H9 (cell line): ENCODE data around the gene POLD1. TPM values are rescaled to one million over a fixed set of nuclear protein-coding genes. Genes with fewer than 3 reads are reported as not detected.

Experiments used
- DNase-seq: peaks from one replicate; pipeline ENCODE4 v3.0.0-alpha.2; 2017
- H2AFZ ChIP-seq: one replicate; pipeline ENCODE4 v1.6.1; 2013; ENCODE audit warnings: mild to moderate bottlenecking, low read length, control low read depth, moderate library complexity
- H2AK5ac ChIP-seq: 2 replicates; pipeline ENCODE4 v1.6.1; 2013; ENCODE audit warnings: low read length, control low read depth, mixed read lengths; ENCODE audit not compliant: insufficient read length
- H2BK120ac ChIP-seq: one replicate; pipeline ENCODE4 v1.6.1; 2013; ENCODE audit warnings: low read depth, mild to moderate bottlenecking, low read length, control low read depth, inconsistent platforms; ENCODE audit not compliant: poor library complexity, severe bottlenecking
- H2BK12ac ChIP-seq: 2 replicates; pipeline ENCODE4 v1.6.1; 2013; ENCODE audit warnings: low read length, control low read depth, mixed read lengths, low read depth; ENCODE audit not compliant: insufficient read length
- H2BK15ac ChIP-seq: 2 replicates; pipeline ENCODE4 v1.6.1; 2013; ENCODE audit warnings: low read depth, low read length, control low read depth
- H2BK20ac ChIP-seq: one replicate; pipeline ENCODE4 v1.6.1; 2013; ENCODE audit warnings: low read depth, mild to moderate bottlenecking, low read length, control low read depth, inconsistent platforms; ENCODE audit not compliant: poor library complexity, severe bottlenecking
- H2BK5ac ChIP-seq: 2 replicates; pipeline ENCODE4 v1.6.1; 2013; ENCODE audit warnings: low read length, control low read depth, mixed read lengths; ENCODE audit not compliant: insufficient read length
- H3K14ac ChIP-seq: 2 replicates; pipeline ENCODE4 v1.6.1; 2013; ENCODE audit warnings: low read length, control low read depth; ENCODE audit not compliant: insufficient read depth
- H3K18ac ChIP-seq: 2 replicates; pipeline ENCODE4 v1.6.1; 2013; ENCODE audit warnings: low read depth, mild to moderate bottlenecking, mixed read lengths, low read length, control low read depth; ENCODE audit not compliant: insufficient read length
- H3K23ac ChIP-seq: 2 replicates; pipeline ENCODE4 v1.6.1; 2013; ENCODE audit warnings: low read length, control low read depth, mixed read lengths, low read depth; ENCODE audit not compliant: insufficient read length
- H3K23me2 ChIP-seq: 2 replicates; pipeline ENCODE4 v1.6.1; 2013; ENCODE audit warnings: low read depth, mild to moderate bottlenecking, mixed read lengths, low read length, control low read depth; ENCODE audit not compliant: insufficient read length, poor library complexity, severe bottlenecking
- H3K27ac ChIP-seq: 2 replicates; pipeline ENCODE4 v1.5.1; 2013; ENCODE audit warnings: low read length, control low read depth, mixed read lengths, low read depth; ENCODE audit not compliant: insufficient read length
- H3K27me3 ChIP-seq: 2 replicates; pipeline ENCODE4 v1.6.1; 2013; ENCODE audit warnings: low read length, control low read depth, inconsistent platforms; ENCODE audit not compliant: insufficient read depth
- H3K4ac ChIP-seq: 2 replicates; pipeline ENCODE4 v1.6.1; 2013; ENCODE audit warnings: low read depth, mild to moderate bottlenecking, control low read depth, inconsistent platforms, low read length, moderate library complexity
- H3K4me1 ChIP-seq: 2 replicates; pipeline ENCODE4 v1.6.1; 2013; ENCODE audit warnings: low read length, control low read depth, inconsistent platforms; ENCODE audit not compliant: insufficient read depth
- H3K4me2 ChIP-seq: 2 replicates; pipeline ENCODE4 v1.6.1; 2013; ENCODE audit warnings: low read length, control low read depth, mixed read lengths; ENCODE audit not compliant: insufficient read length, insufficient read depth
- H3K56ac ChIP-seq: 2 replicates; pipeline ENCODE4 v1.6.1; 2013; ENCODE audit warnings: low read depth, mild to moderate bottlenecking, mixed read lengths, low read length, control low read depth; ENCODE audit not compliant: insufficient read length
- H3K79me1 ChIP-seq: 2 replicates; pipeline ENCODE4 v1.6.1; 2013; ENCODE audit warnings: low read depth, mild to moderate bottlenecking, moderate library complexity, low read length, control low read depth, inconsistent platforms; ENCODE audit not compliant: insufficient read depth, poor library complexity, severe bottlenecking
- H3K79me2 ChIP-seq: 2 replicates; pipeline ENCODE4 v1.6.1; 2013; ENCODE audit warnings: low read length, control low read depth, inconsistent platforms; ENCODE audit not compliant: insufficient read depth
- H3K9ac ChIP-seq: 2 replicates; pipeline ENCODE4 v1.6.1; 2013; ENCODE audit warnings: low read length, control low read depth, mixed read lengths; ENCODE audit not compliant: insufficient read length; ENCODE audit errors: extremely low read depth
- H3K9me3 ChIP-seq: one replicate; pipeline ENCODE4 v1.6.1; 2013; ENCODE audit warnings: low read depth, low read length, inconsistent platforms; ENCODE audit not compliant: control insufficient read depth
- H3T11ph ChIP-seq: one replicate; pipeline ENCODE4 v1.6.1; 2013; ENCODE audit warnings: mild to moderate bottlenecking, low read length, control low read depth, inconsistent platforms
- H4K20me1 ChIP-seq: one replicate; pipeline ENCODE4 v1.6.1; 2013; ENCODE audit not compliant: control insufficient read depth, insufficient read length, insufficient read depth
- H4K5ac ChIP-seq: 2 replicates; pipeline ENCODE4 v1.6.1; 2013; ENCODE audit warnings: low read depth, mild to moderate bottlenecking, mixed read lengths, low read length, control low read depth; ENCODE audit not compliant: insufficient read length
- H4K8ac ChIP-seq: replicated peaks from 2 replicates; pipeline ENCODE4 v1.6.1; 2013; ENCODE audit warnings: low read length, control low read depth, mixed read lengths, low read depth; ENCODE audit not compliant: insufficient read length
- H4K91ac ChIP-seq: 2 replicates; pipeline ENCODE4 v1.6.1; 2013; ENCODE audit warnings: low read depth, mild to moderate bottlenecking, moderate library complexity, mixed read lengths, low read length, control low read depth; ENCODE audit not compliant: insufficient read length
- H3K27ac Mint-ChIP-seq, 3 experiments: 2 replicates in 2 of 3; 3 replicates in 1 of 3; pipeline ENCODE4 v1.8.0; 2020 to 2021; ENCODE audit warnings: mixed read lengths in 3 of 3, mild to moderate bottlenecking in 1 of 3, moderate library complexity in 1 of 3
- H3K27me3 Mint-ChIP-seq: 2 replicates; pipeline ENCODE4 v1.8.0; 2021; ENCODE audit warnings: low read depth, mild to moderate bottlenecking, moderate library complexity, mixed read lengths
- H3K36me3 Mint-ChIP-seq, 3 experiments: 2 replicates in 2 of 3; 3 replicates in 1 of 3; pipeline ENCODE4 v1.8.0; 2020 to 2021; ENCODE audit warnings: low read depth in 3 of 3, mixed read lengths in 3 of 3; ENCODE audit not compliant: insufficient read depth in 1 of 3
- H3K4me1 Mint-ChIP-seq, 2 experiments: 2 replicates each; pipeline ENCODE4 v1.8.0; 2020; ENCODE audit warnings: mixed read lengths in 2 of 2
- H3K4me3 Mint-ChIP-seq, 2 experiments: 2 replicates in 1 of 2; 3 replicates in 1 of 2; pipeline ENCODE4 v1.8.0; 2020 to 2021; ENCODE audit warnings: mild to moderate bottlenecking in 2 of 2, mixed read lengths in 2 of 2, moderate library complexity in 1 of 2
- H3K9me3 Mint-ChIP-seq, 2 experiments: 2 replicates in 1 of 2; 3 replicates in 1 of 2; pipeline ENCODE4 v1.8.0; 2020; ENCODE audit warnings: mild to moderate bottlenecking in 2 of 2, mixed read lengths in 2 of 2, moderate library complexity in 1 of 2
- CTCF ChIP-seq: fragments of 200-600 bp; sonication (generic); conservative IDR thresholded peaks from 3 replicates; pipeline ENCODE4 v1.8.0; 2021; ENCODE audit warnings: antibody characterized with exemption, mild to moderate bottlenecking
- WGBS: extraction: QIAGEN DNeasy Blood & Tissue Kit; methylation state at CpG from one replicate; pipeline ENCODE4 v1.1.7; 2013; ENCODE audit warnings: missing lambda C conversion rate, low lambda C conversion rate, mixed read lengths; ENCODE audit not compliant: insufficient read length; ENCODE audit errors: extremely low coverage; 5-methylcytosine and 5-hydroxymethylcytosine counted together
- total RNA-seq: library from RNA; stranded (reverse); gene quantifications from 2 replicates; pipeline ENCODE4 v1.2.1, GENCODE V29; 2021

POLD1 gene
- total RNA-seq, 1 experiment from 2014 or later = 165 TPM

- Histone ChIP-seq H3K27me3 (no peaks in the 10 kb centered on the region), H4K5ac (no peak overlapping the region), H2BK15ac (no peak overlapping the region), H3K18ac (no peak overlapping the region), H2AFZ (no peak overlapping the region), H3K23me2 (no peaks in the 10 kb centered on the region), H2BK12ac (no peak overlapping the region), H3K56ac (no peak overlapping the region), H4K20me1 (no peaks in the 10 kb centered on the region), H4K91ac (no peak overlapping the region), H4K8ac (no peak overlapping the region), H2AK5ac (no peak overlapping the region), H3K9ac (no peak overlapping the region), H3K23ac (no peak overlapping the region), H3K4me1 (no peaks in the 10 kb centered on the region), H3K79me2 (no peaks in the 10 kb centered on the region), H3K14ac (no peak overlapping the region), H2BK5ac (no peak overlapping the region), H3K4ac (no peak overlapping the region), H2BK120ac (no peak overlapping the region), H3T11ph (no peak overlapping the region), H3K79me1 (no peaks in the 10 kb centered on the region), H3K4me2 (no peak overlapping the region), H3K27ac (no peak overlapping the region), H2BK20ac (no peak overlapping the region), H3K9me3 (no peaks in the 10 kb centered on the region)
- WGBS = no CpG with 5 or more reads among the region's 3 CpGs
- Mint-ChIP-seq H3K36me3 (peaks cover 28 to 41% (median 30%) of the 10 kb centered on the region in 3 experiments), H3K4me1 (peaks cover 0 to 5% of the 10 kb centered on the region in 2 experiments; a peak in 2 of 4 replicates), H3K9me3 (peaks cover 0 to 8% of the 10 kb centered on the region in 2 experiments; a peak in 3 of 5 replicates), H3K27ac (no peak overlapping the region), H3K4me3 (no peak overlapping the region), H3K27me3 (peaks cover 4% of the 10 kb centered on the region; the same call in 1 of the 2 replicates)
- TF ChIP-seq CTCF = no peak
- DNase-seq = no peak
Measured at GRCh38 chr19:50341091-50341564, 43.0 kb upstream of the POLD1 start.
